GM21825 (cell line): ENCODE results near the gene CSNK1D.
"Not testable (repeated sequence)": the region's sequence is repeated elsewhere in the genome, so short reads cannot be mapped to it uniquely, and the experiment has no call there.

ENCODE experiments used
- ATAC-seq: cut with Tn5 transposase; IDR thresholded peaks from one replicate; pipeline ENCODE4 v1.9.1; 2021; ENCODE audit warnings: mild to moderate bottlenecking, moderate library complexity; ENCODE audit not compliant: unreplicated experiment

CSNK1D gene

DNA sequence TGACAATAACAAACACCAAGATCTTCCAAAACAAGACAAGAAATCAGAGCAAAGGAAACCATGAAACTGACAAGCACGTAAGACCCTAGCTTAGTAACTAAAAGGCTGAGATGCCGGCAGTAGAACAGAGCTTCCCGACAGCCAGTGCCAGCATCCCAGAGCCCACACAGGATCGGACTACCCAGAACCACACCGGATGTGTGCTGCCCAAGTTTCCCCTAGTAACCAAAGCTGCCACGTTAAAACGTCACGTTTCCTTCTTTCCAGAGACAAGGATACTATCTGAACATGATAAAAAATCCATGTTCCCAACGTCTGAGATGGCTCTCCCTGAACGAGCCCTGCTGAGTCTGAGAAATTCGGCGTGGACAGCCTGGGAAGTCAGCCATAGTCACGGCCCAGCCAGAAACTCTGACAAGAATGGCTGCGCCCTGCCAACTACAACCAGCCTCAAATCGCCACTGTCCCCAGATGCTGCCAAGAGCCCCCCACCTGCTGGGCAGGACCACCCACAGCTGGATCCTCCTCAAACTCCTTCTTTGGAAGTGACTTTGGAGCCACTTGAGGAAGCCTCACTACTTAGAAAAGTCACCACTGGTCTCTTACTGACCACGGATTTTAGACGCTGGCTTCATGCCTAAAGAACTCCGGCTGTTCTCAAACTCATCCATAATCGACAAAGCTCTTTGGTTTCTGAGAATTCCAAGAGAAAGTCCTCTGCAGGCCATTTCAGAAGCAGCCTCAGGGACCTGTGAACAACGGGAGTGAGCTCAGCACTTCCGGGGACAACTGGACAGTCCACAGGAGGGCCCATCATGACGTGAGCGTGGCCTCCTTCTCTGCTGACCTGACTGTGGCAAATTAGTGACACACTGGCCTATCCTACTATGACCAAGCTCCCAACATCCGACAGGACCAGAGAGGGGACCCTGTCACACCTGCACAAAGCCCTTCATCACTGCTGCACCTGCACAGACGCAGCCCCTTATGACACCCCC, 77.5 kb downstream of the CSNK1D start:
- no peak for ATAC-seq

DNA sequence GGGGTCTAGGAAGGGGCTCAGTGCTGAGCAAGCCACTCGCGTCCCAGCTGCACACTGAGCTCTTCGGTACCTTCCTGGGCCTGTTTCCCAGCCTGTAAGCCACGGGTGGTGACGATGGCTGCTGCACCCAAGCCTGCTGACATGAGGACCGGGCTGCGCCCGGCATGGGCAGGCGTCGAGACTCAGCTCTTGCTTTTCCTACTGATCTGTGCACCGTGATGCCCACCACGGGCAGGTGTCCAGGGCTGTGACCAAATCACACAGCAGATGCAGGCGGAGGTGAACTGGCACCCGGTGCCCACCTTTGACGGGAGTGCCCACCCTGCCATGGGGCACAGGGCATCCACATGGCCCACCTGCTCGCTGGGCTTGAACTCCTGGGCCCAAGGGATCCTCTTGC, 78.7 kb downstream of the CSNK1D start:
- no peak for ATAC-seq

DNA sequence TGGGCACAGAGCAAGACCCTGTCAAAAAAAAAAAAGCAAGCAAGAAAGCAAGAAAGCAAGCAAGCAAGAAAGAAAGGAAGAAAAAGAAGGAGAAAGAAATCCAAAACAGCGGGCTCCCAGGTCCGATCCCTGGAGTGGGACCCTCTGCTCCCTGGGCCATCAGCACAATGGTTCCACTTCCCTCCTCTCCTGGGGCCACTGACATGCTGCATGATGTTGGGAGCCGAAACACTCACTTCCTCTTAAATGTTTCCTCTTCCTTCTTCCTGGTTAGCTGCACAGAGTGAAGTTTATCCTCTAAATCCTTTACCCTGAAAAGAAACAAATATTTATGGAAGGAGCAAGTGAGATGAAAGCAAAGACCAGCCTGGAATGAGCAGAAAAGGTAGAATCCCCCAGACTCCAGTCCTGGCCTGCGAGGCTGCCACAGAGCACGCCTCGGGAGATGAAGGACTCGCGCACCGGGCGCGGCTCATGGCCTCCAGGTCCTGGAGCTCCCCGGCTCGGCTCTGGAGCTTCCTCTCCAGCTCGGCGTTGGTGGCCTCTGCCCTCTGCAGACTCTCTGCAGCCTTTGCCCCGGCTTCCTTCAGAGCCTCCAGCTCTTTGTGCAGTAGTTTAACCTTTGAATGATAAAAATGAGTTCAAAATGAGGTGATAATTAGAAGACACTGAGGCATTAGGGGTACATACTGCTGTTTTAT, 79.8 kb downstream of the CSNK1D start:
- ATAC-seq: no peak

DNA sequence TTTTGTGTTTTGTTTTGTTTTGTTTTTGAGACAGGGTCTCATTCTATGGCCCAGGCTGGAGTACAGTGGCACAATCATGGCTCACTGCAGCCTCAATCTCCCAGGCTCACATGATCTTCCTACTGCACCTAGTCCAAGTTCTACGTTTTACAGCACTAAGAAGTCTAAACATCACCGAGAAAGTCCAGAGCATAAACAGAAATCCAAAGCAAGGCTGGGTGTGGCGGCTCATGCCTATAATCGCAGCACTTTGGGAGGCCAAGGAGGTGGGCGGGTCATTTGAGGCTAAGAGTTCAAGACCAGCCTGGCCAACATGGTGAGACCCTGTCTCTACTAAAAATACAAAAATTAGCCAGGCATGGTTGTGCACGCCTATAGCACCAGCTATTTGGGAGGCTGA, 80.5 kb downstream of the CSNK1D start:
- not testable (repeated sequence) for ATAC-seq
